Measurements from ENCODE around the gene TTLL13. TPM values are rescaled to one million over a fixed set of nuclear protein-coding genes. Genes with fewer than 3 reads are reported as not detected.

TTLL13 gene, protein sequence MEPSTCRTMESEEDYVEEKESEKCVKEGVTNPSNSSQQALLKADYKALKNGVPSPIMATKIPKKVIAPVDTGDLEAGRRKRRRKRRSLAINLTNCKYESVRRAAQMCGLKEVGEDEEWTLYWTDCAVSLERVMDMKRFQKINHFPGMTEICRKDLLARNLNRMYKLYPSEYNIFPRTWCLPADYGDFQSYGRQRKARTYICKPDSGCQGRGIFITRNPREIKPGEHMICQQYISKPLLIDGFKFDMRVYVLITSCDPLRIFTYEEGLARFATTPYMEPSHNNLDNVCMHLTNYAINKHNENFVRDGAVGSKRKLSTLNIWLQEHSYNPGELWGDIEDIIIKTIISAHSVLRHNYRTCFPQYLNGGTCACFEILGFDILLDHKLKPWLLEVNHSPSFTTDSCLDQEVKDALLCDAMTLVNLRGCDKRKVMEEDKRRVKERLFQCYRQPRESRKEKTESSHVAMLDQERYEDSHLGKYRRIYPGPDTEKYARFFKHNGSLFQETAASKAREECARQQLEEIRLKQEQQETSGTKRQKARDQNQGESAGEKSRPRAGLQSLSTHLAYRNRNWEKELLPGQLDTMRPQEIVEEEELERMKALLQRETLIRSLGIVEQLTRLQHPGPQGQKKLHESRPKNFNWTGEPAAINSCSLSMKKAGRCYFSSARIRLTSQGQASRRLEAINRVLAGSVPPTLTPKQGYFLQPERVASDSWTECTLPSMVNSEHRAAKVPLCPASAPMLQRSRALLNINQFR
- total RNA-seq (2014; rRNA removed) = not detected in 2 replicates
- percentile 15 among the genes with signal in this experiment for Bru-seq, nascent RNA
- percentile 44 among the genes with signal in this experiment for BruChase-seq, experiment 1, labeled RNA remaining after a 6-hour chase
- BruChase-seq, experiment 2, labeled RNA remaining after a 2-hour chase = percentile 39 among the genes with signal in this experiment
- long read RNA-seq = 0 reads

DNA sequence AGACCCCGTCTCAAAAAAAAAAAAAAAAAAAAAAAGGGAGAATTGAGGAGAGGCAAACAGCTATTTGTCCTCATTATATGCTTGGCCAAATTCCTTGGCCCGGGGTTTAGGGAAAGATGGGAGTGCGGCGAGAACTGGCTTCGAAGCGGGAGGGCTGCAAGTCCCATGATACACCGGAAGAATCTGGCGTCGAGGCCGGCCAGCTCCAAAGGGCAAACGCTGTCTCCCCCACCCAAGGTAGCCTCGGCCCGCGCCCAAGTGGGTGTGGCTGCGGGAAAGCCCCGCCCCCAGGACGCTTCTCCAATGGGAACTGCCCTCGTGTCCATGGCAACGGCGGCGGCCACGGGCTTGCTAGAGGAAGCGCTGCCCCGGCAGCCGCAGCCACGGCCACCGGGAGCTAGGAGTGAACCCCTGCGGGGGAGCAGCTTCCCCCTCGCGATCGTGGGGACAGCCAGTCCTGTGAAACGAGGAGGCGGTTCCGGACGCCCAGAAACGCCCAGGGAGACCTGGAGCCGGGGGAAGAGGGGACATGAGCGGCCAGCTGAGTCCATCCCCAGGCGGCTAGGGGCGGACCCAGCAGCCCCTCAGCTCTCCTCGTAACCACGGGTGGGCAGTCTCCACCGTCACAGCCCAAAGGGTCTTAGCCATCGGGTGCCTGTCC lies at the start of gene TTLL13:
TSS of gene TTLL13 (plus strand) at position 354 of the 661 bp plus-strand sequence. CDS start 1,075 bp downstream, outside the sequence.
- no peaks in the 10 kb centered on the region for H3F3A ChIP-seq (ENCODE audit: low read length, unreplicated experiment)
- no peaks in the 10 kb centered on the region for H4K20me1 ChIP-seq (ENCODE audit: low read length)
- H3K9me2 ChIP-seq (replicated peaks; ENCODE audit: low read length) = no peaks in the 10 kb centered on the region
- H3K79me2 ChIP-seq (ENCODE audit: low read length) = no peaks in the 10 kb centered on the region
- no peak within 1 kb of the TSS for H3K27ac ChIP-seq (ENCODE audit: low read length)
- no peaks in the 10 kb centered on the region for H3K27me3 ChIP-seq (ENCODE audit: low read length)
- peak within 1 kb of the TSS; percentile 74 for H3K4me3 ChIP-seq (ENCODE audit: low read length)
- H3K9ac ChIP-seq (ENCODE audit: low read length) = peak within 1 kb of the TSS; percentile 51
- BruUV-seq (replicated peaks) = no TSS peak
- POLR2A ChIA-PET (ENCODE audit: unreplicated experiment) = interaction anchor here (0.6 kb wide), 1 partner anchor 35 kb away, joined by 14 read pairs; no protein-coding TSS in a partner anchor
- H3K9me3 ChIP-seq (ENCODE audit: low read length) = no peaks in the 10 kb centered on the region
- CTCF ChIA-PET = interaction anchor here (0.7 kb wide), 1 partner anchor 15 kb away, joined by 4 read pairs; the partner anchor contains the start of genes CIB1 and GDPGP1
- no peak for TF ChIP-seq EZH2 (IDR thresholded peaks at IDR 0.05; ENCODE audit: low read length, unreplicated experiment)
- no peak for TF ChIP-seq EZH2phosphoT487 (IDR thresholded peaks at IDR 0.05; ENCODE audit: borderline replicate concordance, low read length)
- TF ChIP-seq, protein P1, sequence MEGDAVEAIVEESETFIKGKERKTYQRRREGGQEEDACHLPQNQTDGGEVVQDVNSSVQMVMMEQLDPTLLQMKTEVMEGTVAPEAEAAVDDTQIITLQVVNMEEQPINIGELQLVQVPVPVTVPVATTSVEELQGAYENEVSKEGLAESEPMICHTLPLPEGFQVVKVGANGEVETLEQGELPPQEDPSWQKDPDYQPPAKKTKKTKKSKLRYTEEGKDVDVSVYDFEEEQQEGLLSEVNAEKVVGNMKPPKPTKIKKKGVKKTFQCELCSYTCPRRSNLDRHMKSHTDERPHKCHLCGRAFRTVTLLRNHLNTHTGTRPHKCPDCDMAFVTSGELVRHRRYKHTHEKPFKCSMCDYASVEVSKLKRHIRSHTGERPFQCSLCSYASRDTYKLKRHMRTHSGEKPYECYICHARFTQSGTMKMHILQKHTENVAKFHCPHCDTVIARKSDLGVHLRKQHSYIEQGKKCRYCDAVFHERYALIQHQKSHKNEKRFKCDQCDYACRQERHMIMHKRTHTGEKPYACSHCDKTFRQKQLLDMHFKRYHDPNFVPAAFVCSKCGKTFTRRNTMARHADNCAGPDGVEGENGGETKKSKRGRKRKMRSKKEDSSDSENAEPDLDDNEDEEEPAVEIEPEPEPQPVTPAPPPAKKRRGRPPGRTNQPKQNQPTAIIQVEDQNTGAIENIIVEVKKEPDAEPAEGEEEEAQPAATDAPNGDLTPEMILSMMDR (conservative IDR thresholded peaks at IDR 0.05; ENCODE audit: low read depth, low read length) = no peak
- intact Hi-C loops (cut with micrococcal nuclease) = no loop called here
- DNase-seq (peak; percentile 75), ATAC-seq (peak; percentile 92)
- H2AFZ ChIP-seq (ENCODE audit: low read length) = peak within 1 kb of the TSS; percentile 95
- H3K4me1 ChIP-seq (ENCODE audit: insufficient read depth, low read length) = no peaks in the 10 kb centered on the region
- H3K36me3 ChIP-seq (ENCODE audit: low read depth, low read length) = no peaks in the 10 kb centered on the region
- peak within 1 kb of the TSS; percentile 99 for H3K4me2 ChIP-seq (ENCODE audit: low read length)

DNA sequence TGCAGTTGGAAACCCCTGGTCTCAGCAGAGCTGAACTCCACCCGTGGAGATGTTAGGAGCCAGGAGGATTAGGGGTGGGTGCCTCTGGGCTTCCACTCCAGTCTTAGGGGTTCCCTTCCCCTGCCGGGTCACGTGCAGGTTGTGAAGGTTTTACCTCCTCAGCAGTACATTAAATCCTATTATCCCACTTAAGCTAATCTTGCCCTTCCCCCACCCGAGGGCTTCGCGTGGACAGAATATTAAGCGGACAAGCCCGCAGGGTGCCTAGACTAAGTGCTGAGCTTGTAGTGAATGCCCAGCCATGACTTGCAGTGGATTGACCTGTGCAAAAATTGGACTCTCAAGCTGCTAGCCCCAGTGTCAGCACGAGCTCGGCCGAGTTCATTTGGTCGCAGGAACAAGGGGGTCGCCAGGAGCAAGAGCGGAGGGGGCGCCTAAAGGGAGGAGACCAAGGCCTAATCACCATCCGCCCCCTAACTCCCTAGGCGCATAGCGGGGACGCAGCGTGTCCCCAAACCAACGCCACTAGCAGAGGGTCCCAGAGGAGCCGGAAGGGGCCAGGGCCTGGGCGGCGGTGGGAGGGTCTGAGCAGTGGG lies 48.7 kb upstream of the TTLL13 start:
- Histone ChIP-seq H4K20me1 (ENCODE audit: low read length) (peaks cover 36% of the 10 kb centered on the region), H3K4me3 (ENCODE audit: low read length) (peak overlapping the region; percentile 100), H3K27me3 (ENCODE audit: low read length) (no peaks in the 10 kb centered on the region), H3K9ac (ENCODE audit: low read length) (peak overlapping the region; percentile 100), H3K4me2 (ENCODE audit: low read length) (peak overlapping the region; percentile 99), H3K4me1 (ENCODE audit: insufficient read depth, low read length) (peaks cover 38% of the 10 kb centered on the region), H2AFZ (ENCODE audit: low read length) (peak overlapping the region; percentile 65; the same call in 1 of the 2 replicates), H3F3A (ENCODE audit: low read length, unreplicated experiment) (peaks cover 12% of the 10 kb centered on the region), H3K79me2 (ENCODE audit: low read length) (peaks cover 58% of the 10 kb centered on the region), H3K27ac (ENCODE audit: low read length) (peak overlapping the region; percentile 82), H3K9me3 (ENCODE audit: low read length) (no peaks in the 10 kb centered on the region), H3K36me3 (ENCODE audit: low read depth, low read length) (peaks cover 17% of the 10 kb centered on the region), H3K9me2 (replicated peaks; ENCODE audit: low read length) (no peaks in the 10 kb centered on the region)
- ATAC-seq (peak; percentile 1; the same call in 1 of the 2 replicates), DNase-seq (no peak)
- TSS peak; percentile 45 for BruUV-seq (replicated peaks)
- ChIA-PET POLR2A (ENCODE audit: unreplicated experiment) (interaction anchor here (0.6 to 1.0 kb wide), 2 partner anchors 16 to 32 kb away, joined by 3 to 4 read pairs; no protein-coding TSS in a partner anchor), CTCF (interaction anchor here (0.6 kb wide), 1 partner anchor 71 kb away, joined by 3 read pairs; no protein-coding TSS in a partner anchor)
- TF ChIP-seq EZH2 (IDR thresholded peaks at IDR 0.05; ENCODE audit: low read length, unreplicated experiment) (no peak), EZH2phosphoT487 (IDR thresholded peaks at IDR 0.05; ENCODE audit: borderline replicate concordance, low read length) (no peak)
- TF ChIP-seq, protein P1 (conservative IDR thresholded peaks at IDR 0.05; ENCODE audit: low read depth, low read length) = no peak
- intact Hi-C loops (cut with micrococcal nuclease) = loop anchor here (2.0 kb wide), 1 partner anchor 16 kb away; no protein-coding TSS in a partner anchor
